HG03060 (cell line): ENCODE results near the gene CPEB4.

Experiments used
- ATAC-seq: cut with Tn5 transposase; IDR thresholded peaks from one replicate; pipeline ENCODE4 v1.9.1; 2021; ENCODE audit warnings: low read depth, moderate number of reproducible peaks; ENCODE audit not compliant: unreplicated experiment

The CPEB4 gene

GRCh38 chr5:173858670-173859407, 29.3 kb upstream of the CPEB4 start:
- ATAC-seq: no peak

GRCh38 chr5:173859408-173860159, 28.6 kb upstream of the CPEB4 start:
- ATAC-seq: no peak

- no peak for ATAC-seq
These were observed 26.1 kb upstream of the CPEB4 start for GRCh38 chr5:173862047-173862477.

GRCh38 chr5:173863359-173863758, 24.8 kb upstream of the CPEB4 start:
- ATAC-seq: no peak

GRCh38 chr5:173864126-173865050, 23.8 kb upstream of the CPEB4 start:
- no peak for ATAC-seq

- ATAC-seq: no peak
These were observed 21.8 kb upstream of the CPEB4 start for GRCh38 chr5:173866243-173866857.

- ATAC-seq: no peak
These were observed 21.1 kb upstream of the CPEB4 start for GRCh38 chr5:173866858-173867679.

GRCh38 chr5:173868096-173868880, 19.9 kb upstream of the CPEB4 start:
- ATAC-seq: no peak

- ATAC-seq: no peak
These were observed 18.8 kb upstream of the CPEB4 start for GRCh38 chr5:173869316-173869715.

GRCh38 chr5:173872957-173873305, 15.2 kb upstream of the CPEB4 start:
- ATAC-seq: no peak

GRCh38 chr5:173873306-173873922, 14.7 kb upstream of the CPEB4 start:
- no peak for ATAC-seq

- no peak for ATAC-seq
These were observed 13.0 kb upstream of the CPEB4 start for GRCh38 chr5:173875189-173875588.

GRCh38 chr5:173878224-173878967, 9.8 kb upstream of the CPEB4 start:
- ATAC-seq: no peak

- no peak for ATAC-seq
These were observed 7.7 kb upstream of the CPEB4 start for GRCh38 chr5:173880306-173880985.

- no peak for ATAC-seq
These were observed 6.2 kb upstream of the CPEB4 start for GRCh38 chr5:173881811-173882575.

GRCh38 chr5:173882632-173883031, 5.5 kb upstream of the CPEB4 start:
- no peak for ATAC-seq
